Measurements from ENCODE around the gene TIMM23. TPM values are rescaled to one million over a fixed set of nuclear protein-coding genes. Genes with fewer than 3 reads are reported as not detected.

TIMM23 gene
- total RNA-seq, 6 experiments from 2014 or later: 89.2 to 99.3 (median 96.4) TPM

DNA sequence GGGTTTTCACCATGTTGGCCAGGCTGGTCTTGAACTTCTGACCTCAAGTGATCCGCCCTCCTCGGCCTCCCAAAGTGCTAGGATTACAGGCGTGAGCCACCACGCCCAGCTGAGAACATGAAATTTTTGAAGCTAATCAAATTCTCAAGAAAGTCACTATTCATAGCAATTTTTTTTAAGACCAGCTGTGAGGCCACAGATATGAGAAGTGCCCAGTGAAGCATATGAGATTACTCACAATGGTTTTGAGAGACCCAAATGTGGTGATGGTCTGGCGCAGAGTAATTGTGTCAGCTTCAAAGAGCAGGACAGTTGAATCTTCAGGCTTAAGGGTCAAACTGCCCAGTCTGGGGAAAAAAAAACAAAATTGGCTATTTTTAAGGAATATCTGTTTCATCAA lies 41.9 kb downstream of the TIMM23 start:
- Mint-ChIP-seq H3K4me1 (ENCODE audit: low read depth) (peaks cover 47% of the 10 kb centered on the region), H3K4me3 (no peak overlapping the region), H3K27ac (peak overlapping the region; percentile 76)

GRCh38 chr10:46014683-46015405 lies 42.6 kb downstream of the TIMM23 start:
- H3K9me3 Mint-ChIP-seq: no peaks in the 10 kb centered on the region

More for the DNA sequence above, 41.9 kb downstream of the TIMM23 start:
- Mint-ChIP-seq H3K36me3 (ENCODE audit: low read depth) (peaks cover 37% of the 10 kb centered on the region), H3K27me3 (ENCODE audit: insufficient read depth) (no peaks in the 10 kb centered on the region; the same call in 1 of the 2 replicates), H3K9me3 (no peaks in the 10 kb centered on the region)
- DNase-seq: no peak
- TF ChIP-seq, protein P1, sequence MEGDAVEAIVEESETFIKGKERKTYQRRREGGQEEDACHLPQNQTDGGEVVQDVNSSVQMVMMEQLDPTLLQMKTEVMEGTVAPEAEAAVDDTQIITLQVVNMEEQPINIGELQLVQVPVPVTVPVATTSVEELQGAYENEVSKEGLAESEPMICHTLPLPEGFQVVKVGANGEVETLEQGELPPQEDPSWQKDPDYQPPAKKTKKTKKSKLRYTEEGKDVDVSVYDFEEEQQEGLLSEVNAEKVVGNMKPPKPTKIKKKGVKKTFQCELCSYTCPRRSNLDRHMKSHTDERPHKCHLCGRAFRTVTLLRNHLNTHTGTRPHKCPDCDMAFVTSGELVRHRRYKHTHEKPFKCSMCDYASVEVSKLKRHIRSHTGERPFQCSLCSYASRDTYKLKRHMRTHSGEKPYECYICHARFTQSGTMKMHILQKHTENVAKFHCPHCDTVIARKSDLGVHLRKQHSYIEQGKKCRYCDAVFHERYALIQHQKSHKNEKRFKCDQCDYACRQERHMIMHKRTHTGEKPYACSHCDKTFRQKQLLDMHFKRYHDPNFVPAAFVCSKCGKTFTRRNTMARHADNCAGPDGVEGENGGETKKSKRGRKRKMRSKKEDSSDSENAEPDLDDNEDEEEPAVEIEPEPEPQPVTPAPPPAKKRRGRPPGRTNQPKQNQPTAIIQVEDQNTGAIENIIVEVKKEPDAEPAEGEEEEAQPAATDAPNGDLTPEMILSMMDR (IDR thresholded peaks at IDR 0.05): no peak

GRCh38 chr10:46016190-46016589 lies 43.9 kb downstream of the TIMM23 start:
- H3K4me3 Mint-ChIP-seq: no peak overlapping the region
- TF ChIP-seq, protein P1 (IDR thresholded peaks at IDR 0.05): no peak
- 0 out of 2 replicates have a peak overlapping the region, but pooled peaks have one; percentile 24 for H3K27ac Mint-ChIP-seq
- peaks cover 64% of the 10 kb centered on the region for H3K4me1 Mint-ChIP-seq (ENCODE audit: low read depth)
- H3K27me3 Mint-ChIP-seq (ENCODE audit: insufficient read depth): no peaks in the 10 kb centered on the region; the same call in 1 of the 2 replicates
- H3K36me3 Mint-ChIP-seq (ENCODE audit: low read depth): peaks cover 31% of the 10 kb centered on the region
- DNase-seq: no peak
- no peaks in the 10 kb centered on the region for H3K9me3 Mint-ChIP-seq

More at GRCh38 chr10:46014683-46015405, 42.6 kb downstream of the TIMM23 start:
- TF ChIP-seq, protein P1 (IDR thresholded peaks at IDR 0.05): no peak
- Mint-ChIP-seq H3K27me3 (ENCODE audit: insufficient read depth) (no peaks in the 10 kb centered on the region; the same call in 1 of the 2 replicates), H3K27ac (peak overlapping the region; percentile 76), H3K4me1 (ENCODE audit: low read depth) (peaks cover 54% of the 10 kb centered on the region), H3K36me3 (ENCODE audit: low read depth) (peaks cover 37% of the 10 kb centered on the region), H3K4me3 (no peak overlapping the region)
- no peak for DNase-seq

GRCh38 chr10:46016811-46017210 lies 44.5 kb downstream of the TIMM23 start:
- Mint-ChIP-seq H3K27me3 (ENCODE audit: insufficient read depth) (no peaks in the 10 kb centered on the region; the same call in 1 of the 2 replicates), H3K27ac (no peak overlapping the region; the same call in 1 of the 2 replicates), H3K4me3 (no peak overlapping the region; the same call in 1 of the 2 replicates), H3K9me3 (no peaks in the 10 kb centered on the region), H3K36me3 (ENCODE audit: low read depth) (peaks cover 31% of the 10 kb centered on the region), H3K4me1 (ENCODE audit: low read depth) (peaks cover 70% of the 10 kb centered on the region)
- TF ChIP-seq, protein P1 (IDR thresholded peaks at IDR 0.05): no peak
- no peak for DNase-seq

- TF ChIP-seq, protein P1 (IDR thresholded peaks at IDR 0.05): no peak
- Mint-ChIP-seq H3K4me3 (no peak overlapping the region), H3K36me3 (ENCODE audit: low read depth) (peaks cover 34% of the 10 kb centered on the region), H3K9me3 (no peaks in the 10 kb centered on the region), H3K4me1 (ENCODE audit: low read depth) (peaks cover 80% of the 10 kb centered on the region), H3K27me3 (ENCODE audit: insufficient read depth) (no peaks in the 10 kb centered on the region; the same call in 1 of the 2 replicates), H3K27ac (peak overlapping the region; percentile 70)
- DNase-seq: no peak
Observed at GRCh38 chr10:46017733-46018132, 45.4 kb downstream of the TIMM23 start.
